ENCODE measurements around the gene LRRC8A. TPM values are rescaled to one million over a fixed set of nuclear protein-coding genes. Genes with fewer than 3 reads are reported as not detected.

The LRRC8A gene
- total RNA-seq, 1 experiment from 2014 or later, result 22.0 TPM

DNA sequence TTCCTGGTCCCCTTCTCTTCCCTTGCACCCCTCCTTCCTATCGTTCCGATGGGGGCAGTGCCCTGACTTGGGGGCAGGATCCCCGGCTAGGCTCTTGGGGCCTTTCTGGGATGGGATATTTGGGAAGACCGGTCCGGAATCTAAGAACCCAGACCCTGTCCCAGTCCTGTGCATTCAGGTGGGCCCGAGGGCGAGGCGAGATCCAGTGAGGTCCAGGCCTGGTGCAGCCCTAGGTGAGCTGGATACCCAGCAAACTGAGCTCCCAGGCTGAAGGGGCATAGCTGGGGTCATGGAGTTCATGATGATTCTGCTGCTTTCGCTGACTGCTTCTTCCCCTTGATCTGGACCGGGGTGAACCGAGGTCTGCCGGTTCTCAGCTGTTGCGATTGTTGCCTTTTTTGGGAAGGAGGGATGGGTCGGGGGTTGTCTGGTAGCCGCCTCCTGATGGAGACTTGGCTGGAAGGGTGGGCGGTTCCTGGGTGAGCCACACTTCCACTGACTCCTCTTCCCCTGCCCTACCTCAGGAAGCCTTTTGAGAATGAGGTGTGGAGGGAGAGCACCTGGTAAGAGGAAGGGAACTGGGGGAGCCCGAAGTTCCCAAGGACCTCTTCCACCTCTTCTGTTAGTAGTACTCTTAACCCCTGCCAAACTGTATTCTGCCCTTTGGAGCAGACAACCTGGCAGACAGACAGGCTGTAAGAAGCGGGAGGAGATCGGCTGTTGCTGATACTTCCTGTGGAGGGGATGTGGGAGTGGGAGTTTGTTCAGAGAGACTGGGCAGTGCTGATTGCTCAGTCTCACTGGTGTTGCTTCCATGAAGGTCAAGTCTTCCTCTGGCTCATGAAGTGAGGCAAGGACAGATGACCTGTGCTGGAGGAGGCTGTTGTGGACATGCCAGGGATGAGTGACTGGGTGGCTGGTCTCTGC is 1.0 kb downstream of the LRRC8A start:
- H3K36me3 ChIP-seq (ENCODE audit: control insufficient read depth in 1 of 2, insufficient read depth in 2 of 2, low read length in 2 of 2), result peaks cover 0 to 5% of the 10 kb centered on the region in 2 experiments; a peak in 2 of 4 replicates
- DNase-seq (ENCODE audit: low read depth, low spot score) (no peak), ATAC-seq (peak; percentile 4; the same call in 1 of the 2 replicates)
- H3K27ac ChIP-seq (ENCODE audit: low read depth, low read length), result peak overlapping the region; percentile 76
- ChIA-PET POLR2A (no interaction called here), RAD21 (ENCODE audit: low non-redundant PET in 1 of 2, low total read pairs in 2 of 2, uncharacterized antibody in 2 of 2, unreplicated experiment in 2 of 2) (interaction anchor here in 1 of 2 experiments (0.5 kb wide), 1 partner anchor 18 kb away, joined by 5 read pairs; no protein-coding TSS in a partner anchor), CTCF (no interaction called here)
- H3K27me3 ChIP-seq (ENCODE audit: insufficient read depth, low read length), result no peaks in the 10 kb centered on the region
- H2AFZ ChIP-seq (ENCODE audit: low read depth, low read length, poor library complexity, severe bottlenecking), result no peak overlapping the region
- peak overlapping the region; percentile 55 to 100 for H3K4me3 ChIP-seq (replicated peaks in 1 of 2; ENCODE audit: low read depth in 1 of 2, low read length in 2 of 2)
- no peaks in the 10 kb centered on the region for H3K9me2 ChIP-seq (ENCODE audit: insufficient read depth)
- H3K4me1 ChIP-seq (ENCODE audit: control insufficient read depth in 1 of 2, insufficient read depth in 2 of 2, low read length in 2 of 2), result peaks cover 7 to 25% of the 10 kb centered on the region in 2 experiments; a peak in 2 of 4 replicates
- no peak for TF ChIP-seq SIN3A (IDR thresholded peaks at IDR 0.05; ENCODE audit: low read depth)
- TF ChIP-seq EZH2phosphoT487 (IDR thresholded peaks at IDR 0.05; ENCODE audit: borderline replicate concordance), result no peak
- TF ChIP-seq, protein P1, sequence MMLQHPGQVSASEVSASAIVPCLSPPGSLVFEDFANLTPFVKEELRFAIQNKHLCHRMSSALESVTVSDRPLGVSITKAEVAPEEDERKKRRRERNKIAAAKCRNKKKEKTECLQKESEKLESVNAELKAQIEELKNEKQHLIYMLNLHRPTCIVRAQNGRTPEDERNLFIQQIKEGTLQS (IDR thresholded peaks at IDR 0.05), result no peak
- no peak for TF ChIP-seq YY1 (IDR thresholded peaks at IDR 0.05; ENCODE audit: extremely low read depth, insufficient replicate concordance, low read depth, low read length)
- no peak for TF ChIP-seq ZFX (IDR thresholded peaks at IDR 0.05)
- TF ChIP-seq, protein P2, sequence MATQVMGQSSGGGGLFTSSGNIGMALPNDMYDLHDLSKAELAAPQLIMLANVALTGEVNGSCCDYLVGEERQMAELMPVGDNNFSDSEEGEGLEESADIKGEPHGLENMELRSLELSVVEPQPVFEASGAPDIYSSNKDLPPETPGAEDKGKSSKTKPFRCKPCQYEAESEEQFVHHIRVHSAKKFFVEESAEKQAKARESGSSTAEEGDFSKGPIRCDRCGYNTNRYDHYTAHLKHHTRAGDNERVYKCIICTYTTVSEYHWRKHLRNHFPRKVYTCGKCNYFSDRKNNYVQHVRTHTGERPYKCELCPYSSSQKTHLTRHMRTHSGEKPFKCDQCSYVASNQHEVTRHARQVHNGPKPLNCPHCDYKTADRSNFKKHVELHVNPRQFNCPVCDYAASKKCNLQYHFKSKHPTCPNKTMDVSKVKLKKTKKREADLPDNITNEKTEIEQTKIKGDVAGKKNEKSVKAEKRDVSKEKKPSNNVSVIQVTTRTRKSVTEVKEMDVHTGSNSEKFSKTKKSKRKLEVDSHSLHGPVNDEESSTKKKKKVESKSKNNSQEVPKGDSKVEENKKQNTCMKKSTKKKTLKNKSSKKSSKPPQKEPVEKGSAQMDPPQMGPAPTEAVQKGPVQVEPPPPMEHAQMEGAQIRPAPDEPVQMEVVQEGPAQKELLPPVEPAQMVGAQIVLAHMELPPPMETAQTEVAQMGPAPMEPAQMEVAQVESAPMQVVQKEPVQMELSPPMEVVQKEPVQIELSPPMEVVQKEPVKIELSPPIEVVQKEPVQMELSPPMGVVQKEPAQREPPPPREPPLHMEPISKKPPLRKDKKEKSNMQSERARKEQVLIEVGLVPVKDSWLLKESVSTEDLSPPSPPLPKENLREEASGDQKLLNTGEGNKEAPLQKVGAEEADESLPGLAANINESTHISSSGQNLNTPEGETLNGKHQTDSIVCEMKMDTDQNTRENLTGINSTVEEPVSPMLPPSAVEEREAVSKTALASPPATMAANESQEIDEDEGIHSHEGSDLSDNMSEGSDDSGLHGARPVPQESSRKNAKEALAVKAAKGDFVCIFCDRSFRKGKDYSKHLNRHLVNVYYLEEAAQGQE (IDR thresholded peaks at IDR 0.05; ENCODE audit: low read depth), result no peak
- no peak for TF ChIP-seq SRF (IDR thresholded peaks at IDR 0.05; ENCODE audit: low read depth)
- no peak for TF ChIP-seq FOSL1 (IDR thresholded peaks at IDR 0.05; ENCODE audit: low read depth)
- no peak for TF ChIP-seq JUND (IDR thresholded peaks at IDR 0.05)
- TF ChIP-seq, protein P3, sequence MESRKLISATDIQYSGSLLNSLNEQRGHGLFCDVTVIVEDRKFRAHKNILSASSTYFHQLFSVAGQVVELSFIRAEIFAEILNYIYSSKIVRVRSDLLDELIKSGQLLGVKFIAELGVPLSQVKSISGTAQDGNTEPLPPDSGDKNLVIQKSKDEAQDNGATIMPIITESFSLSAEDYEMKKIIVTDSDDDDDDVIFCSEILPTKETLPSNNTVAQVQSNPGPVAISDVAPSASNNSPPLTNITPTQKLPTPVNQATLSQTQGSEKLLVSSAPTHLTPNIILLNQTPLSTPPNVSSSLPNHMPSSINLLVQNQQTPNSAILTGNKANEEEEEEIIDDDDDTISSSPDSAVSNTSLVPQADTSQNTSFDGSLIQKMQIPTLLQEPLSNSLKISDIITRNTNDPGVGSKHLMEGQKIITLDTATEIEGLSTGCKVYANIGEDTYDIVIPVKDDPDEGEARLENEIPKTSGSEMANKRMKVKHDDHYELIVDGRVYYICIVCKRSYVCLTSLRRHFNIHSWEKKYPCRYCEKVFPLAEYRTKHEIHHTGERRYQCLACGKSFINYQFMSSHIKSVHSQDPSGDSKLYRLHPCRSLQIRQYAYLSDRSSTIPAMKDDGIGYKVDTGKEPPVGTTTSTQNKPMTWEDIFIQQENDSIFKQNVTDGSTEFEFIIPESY (IDR thresholded peaks at IDR 0.05; ENCODE audit: extremely low read depth, insufficient replicate concordance, low read length), result no peak
- no peak for TF ChIP-seq CEBPB (IDR thresholded peaks at IDR 0.05; ENCODE audit: low read depth)
- no peak for TF ChIP-seq ELF1 (IDR thresholded peaks at IDR 0.05; ENCODE audit: borderline replicate concordance, low read depth)
- no peak for TF ChIP-seq EGR1 (IDR thresholded peaks at IDR 0.05; ENCODE audit: low read depth)
- TF ChIP-seq ZNF274 (IDR thresholded peaks at IDR 0.05; ENCODE audit: low read depth, low read length), result no peak
- no peak for TF ChIP-seq POLR2AphosphoS5 (IDR thresholded peaks at IDR 0.05; ENCODE audit: low read depth, low read length)
- TF ChIP-seq RAD21 (IDR thresholded peaks at IDR 0.05; ENCODE audit: low read depth), result no peak
- no peak for TF ChIP-seq POLR2A (IDR thresholded peaks at IDR 0.05; ENCODE audit: borderline replicate concordance, extremely low read depth, insufficient read depth, insufficient read length)
- no peak for TF ChIP-seq SP1 (IDR thresholded peaks at IDR 0.05; ENCODE audit: low read depth)
- intact Hi-C loops (cut with micrococcal nuclease), result loop anchor here (5.0 kb wide), 2 partner anchors 151 to 246 kb away; no protein-coding TSS in a partner anchor
- H3K79me2 ChIP-seq (ENCODE audit: insufficient read depth, low read length), result peaks cover 35% of the 10 kb centered on the region
- H3K9ac ChIP-seq (ENCODE audit: low read length), result peak overlapping the region; percentile 94
- TSS peak; percentile 45 for BruUV-seq (replicated peaks)
- H3K9me3 ChIP-seq (ENCODE audit: control insufficient read depth in 1 of 2, insufficient read depth in 1 of 2, low read depth in 1 of 2, low read length in 2 of 2), result no peaks in the 10 kb centered on the region
- H4K20me1 ChIP-seq (ENCODE audit: insufficient read depth), result no peaks in the 10 kb centered on the region
- H3K4me2 ChIP-seq (ENCODE audit: low read length), result peak overlapping the region; percentile 99
